Skeletal muscle satellite cell (primary cell): ENCODE results near the gene SLC41A3.
"Not testable (repeated sequence)": the region's sequence is repeated elsewhere in the genome, so short reads cannot be mapped to it uniquely, and the experiment has no call there.

Experiments
- H3K27me3 ChIP-seq: 2 replicates; pipeline ENCODE4 v1.7.0; 2013; ENCODE audit warnings: low read length; ENCODE audit not compliant: control insufficient read depth, insufficient read depth
- H3K36me3 ChIP-seq: 2 replicates; pipeline ENCODE4 v1.7.0; 2013; ENCODE audit warnings: mild to moderate bottlenecking, control low read depth, low read length; ENCODE audit not compliant: insufficient read depth
- H3K4me1 ChIP-seq: 2 replicates; pipeline ENCODE4 v1.7.0; 2013; ENCODE audit warnings: low read length; ENCODE audit not compliant: control insufficient read depth, insufficient read depth
- H3K4me2 ChIP-seq: 2 replicates; pipeline ENCODE4 v1.7.0; 2013; ENCODE audit warnings: mild to moderate bottlenecking, low read length
- H3K4me3 ChIP-seq: 2 replicates; pipeline ENCODE4 v1.7.0; 2013; ENCODE audit warnings: low read length
- H3K9ac ChIP-seq: 2 replicates; pipeline ENCODE4 v1.7.0; 2013; ENCODE audit warnings: mild to moderate bottlenecking, low read depth, low read length, moderate library complexity
- H3K9me3 ChIP-seq: replicated peaks from 2 replicates; pipeline ENCODE4 v1.7.0; 2013; ENCODE audit warnings: mild to moderate bottlenecking, control low read depth, low read length

The SLC41A3 gene

DNA sequence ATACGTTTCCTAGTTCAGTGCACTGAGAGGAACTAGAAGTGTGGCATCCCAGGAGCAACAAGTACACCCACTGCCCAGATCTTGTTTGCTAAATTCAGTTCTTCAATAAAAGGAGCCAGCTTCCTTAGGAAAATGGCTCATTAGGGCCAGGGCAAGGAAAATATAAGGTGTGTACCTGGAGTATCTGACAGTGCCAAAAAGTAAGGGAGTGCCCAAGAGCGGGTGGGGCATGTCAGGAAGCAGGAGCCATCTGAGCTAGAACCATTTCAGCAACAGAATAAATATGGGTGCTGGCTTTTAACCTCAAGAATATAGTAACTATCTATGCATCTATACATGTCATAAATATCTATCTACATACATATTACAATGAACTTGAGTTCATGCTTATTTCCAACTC lies 44.1 kb downstream of the SLC41A3 start:
- Histone ChIP-seq H3K4me2 (no peak overlapping the region), H3K27me3 (no peaks in the 10 kb centered on the region), H3K9me3 (no peaks in the 10 kb centered on the region), H3K9ac (no peak overlapping the region), H3K4me3 (no peak overlapping the region), H3K36me3 (peaks cover 6% of the 10 kb centered on the region), H3K4me1 (no peaks in the 10 kb centered on the region)

DNA sequence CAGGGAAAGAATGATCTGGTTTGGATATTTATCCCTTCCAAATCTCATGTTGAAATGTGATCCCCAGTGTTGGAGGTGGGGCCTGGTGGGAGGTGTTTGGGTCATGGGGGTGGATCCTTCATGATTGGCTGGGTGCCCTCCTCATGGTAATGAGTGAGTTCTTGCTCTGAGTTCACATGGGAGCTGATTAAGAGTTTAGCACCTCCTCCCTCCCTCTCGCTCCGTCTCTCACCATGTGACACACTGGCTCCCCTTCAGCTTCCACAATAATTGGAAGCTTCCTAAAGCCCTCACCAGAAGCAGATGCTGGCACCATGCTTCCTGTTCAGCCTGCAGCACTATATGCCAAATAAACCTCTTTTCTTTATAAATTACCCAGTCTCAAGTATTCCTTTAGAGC lies 45.1 kb downstream of the SLC41A3 start:
- H3K9me3 ChIP-seq, H3K4me1 ChIP-seq, H3K9ac ChIP-seq, H3K4me2 ChIP-seq, H3K4me3 ChIP-seq, H3K27me3 ChIP-seq, H3K36me3 ChIP-seq: not testable (repeated sequence)

DNA sequence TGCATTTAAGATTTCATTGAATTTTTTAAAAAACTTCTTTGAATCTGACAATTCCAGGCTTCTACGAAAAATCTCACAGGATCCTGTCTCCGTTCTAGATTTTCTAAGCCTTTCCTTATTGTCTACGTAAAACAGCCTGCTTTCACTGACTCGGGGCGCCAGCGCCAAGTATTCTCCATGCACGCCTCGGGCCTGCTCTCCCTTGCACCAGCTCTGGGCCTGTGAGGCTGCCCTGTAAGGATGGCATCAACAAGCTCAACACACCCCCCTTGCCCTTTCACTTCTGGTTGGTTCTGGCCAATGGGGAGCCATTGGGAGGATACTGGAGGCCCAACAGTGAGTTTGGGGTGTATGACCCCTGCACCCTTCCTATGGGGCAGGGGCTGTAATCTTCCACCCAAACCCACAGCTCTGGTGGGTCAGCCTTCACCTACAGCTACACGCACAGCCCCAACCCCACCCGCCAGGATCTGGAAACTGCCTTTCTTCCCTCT lies 47.8 kb downstream of the SLC41A3 start:
- no peaks in the 10 kb centered on the region for H3K27me3 ChIP-seq
- H3K4me2 ChIP-seq = no peak overlapping the region
- no peak overlapping the region for H3K9ac ChIP-seq
- no peak overlapping the region for H3K4me3 ChIP-seq
- H3K36me3 ChIP-seq = peaks cover 11% of the 10 kb centered on the region
- no peaks in the 10 kb centered on the region for H3K4me1 ChIP-seq
- H3K9me3 ChIP-seq = no peaks in the 10 kb centered on the region

DNA sequence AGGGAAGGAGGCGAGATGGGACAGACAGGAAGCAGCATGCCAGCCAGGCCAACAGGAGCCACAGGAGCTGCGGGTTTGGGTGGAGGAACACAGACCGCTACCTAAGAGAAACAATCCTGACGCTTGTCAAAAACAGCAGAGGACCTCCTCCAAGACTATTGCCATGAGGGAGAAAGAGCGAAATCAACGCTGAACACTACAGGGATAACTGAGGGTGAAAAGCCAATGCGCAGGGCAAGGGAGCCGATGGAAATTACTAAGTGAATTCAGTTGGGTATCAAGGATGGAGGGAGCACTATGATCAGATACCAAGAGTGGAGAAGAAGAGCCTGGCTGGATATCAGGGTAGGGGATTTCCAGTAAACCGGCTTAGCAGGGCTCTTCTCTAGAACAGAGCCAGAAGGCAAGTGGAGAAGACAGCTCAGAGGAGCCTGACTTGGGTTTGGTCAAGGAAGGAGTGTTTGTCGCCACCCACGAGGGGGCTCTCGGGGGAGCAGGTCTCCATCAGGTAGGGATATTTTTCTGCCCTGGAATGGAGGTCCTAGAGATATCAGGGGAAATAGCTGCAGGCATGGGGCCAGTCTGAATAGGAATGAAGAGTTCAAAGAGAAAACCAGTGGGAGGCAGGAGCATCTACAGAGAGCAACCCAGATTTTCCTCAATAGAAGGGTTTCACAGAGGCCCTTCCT lies 48.4 kb downstream of the SLC41A3 start:
- Histone ChIP-seq H3K4me2 (no peak overlapping the region), H3K9ac (no peak overlapping the region), H3K4me1 (no peaks in the 10 kb centered on the region), H3K27me3 (no peaks in the 10 kb centered on the region), H3K9me3 (no peaks in the 10 kb centered on the region), H3K4me3 (no peak overlapping the region), H3K36me3 (peaks cover 11% of the 10 kb centered on the region)

DNA sequence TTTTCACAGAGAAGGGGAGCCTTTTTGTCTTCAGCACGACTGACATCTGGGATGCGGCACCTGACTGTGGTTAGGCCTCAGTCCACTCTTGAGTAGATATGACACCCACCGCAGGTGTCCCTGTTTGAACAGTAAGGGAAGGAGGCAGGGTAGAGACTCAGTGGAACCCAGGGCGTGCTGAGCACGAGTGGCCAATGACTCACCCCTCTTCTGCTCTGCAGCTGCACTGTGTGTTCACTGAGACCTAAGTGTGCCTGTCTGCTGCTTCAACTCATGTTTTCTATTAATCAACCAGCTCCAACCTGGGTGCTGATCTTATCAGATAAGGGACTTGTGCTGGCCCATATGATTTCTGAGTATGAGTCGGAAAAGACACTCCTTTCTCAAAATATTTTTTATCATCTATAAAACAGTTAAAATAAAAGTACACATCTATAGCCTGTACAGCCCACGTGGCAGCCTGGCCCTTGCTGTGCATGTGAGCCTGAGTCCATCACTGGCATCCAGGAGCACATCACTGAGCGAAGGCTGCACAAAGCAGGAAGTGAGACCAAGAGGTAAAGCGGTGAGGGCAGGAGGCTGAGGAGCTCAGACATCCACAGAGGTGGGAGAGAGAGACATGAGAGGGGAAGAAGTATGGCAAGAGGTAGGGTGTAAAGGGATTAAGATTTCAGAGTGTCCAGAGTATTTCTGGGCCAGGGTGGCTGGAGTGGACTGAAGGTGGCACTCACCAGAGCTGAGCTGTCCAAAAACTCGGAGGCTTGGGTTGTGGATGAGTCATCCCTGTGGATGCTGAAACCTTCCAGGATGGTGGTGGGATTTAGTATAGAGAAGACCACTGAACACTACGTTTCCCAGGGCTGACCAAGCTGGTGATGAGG lies 49.2 kb downstream of the SLC41A3 start:
- Histone ChIP-seq H3K4me1 (no peaks in the 10 kb centered on the region), H3K36me3 (peaks cover 11% of the 10 kb centered on the region), H3K4me3 (no peak overlapping the region), H3K4me2 (no peak overlapping the region), H3K27me3 (no peaks in the 10 kb centered on the region), H3K9ac (no peak overlapping the region), H3K9me3 (no peaks in the 10 kb centered on the region)

DNA sequence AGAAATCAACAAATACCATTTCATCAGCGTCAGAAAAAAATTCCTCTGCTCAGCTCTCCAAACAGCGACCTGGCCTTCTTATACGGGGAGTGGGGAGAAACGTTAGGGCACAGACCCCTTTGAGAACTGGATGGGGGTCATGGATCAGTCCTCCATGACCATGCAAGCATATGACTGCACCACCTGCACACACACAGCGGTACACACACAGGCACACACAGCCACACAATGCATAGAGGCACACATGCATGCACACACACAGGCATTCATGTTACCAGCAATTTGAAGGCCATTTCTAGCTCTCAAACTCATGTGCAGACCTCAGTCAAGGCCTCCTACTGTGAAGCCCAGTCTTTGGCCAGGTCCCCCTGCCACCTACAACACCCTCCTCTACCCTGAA lies 50.2 kb downstream of the SLC41A3 start:
- no peaks in the 10 kb centered on the region for H3K9me3 ChIP-seq
- H3K4me1 ChIP-seq = no peaks in the 10 kb centered on the region
- H3K4me3 ChIP-seq = no peak overlapping the region

DNA sequence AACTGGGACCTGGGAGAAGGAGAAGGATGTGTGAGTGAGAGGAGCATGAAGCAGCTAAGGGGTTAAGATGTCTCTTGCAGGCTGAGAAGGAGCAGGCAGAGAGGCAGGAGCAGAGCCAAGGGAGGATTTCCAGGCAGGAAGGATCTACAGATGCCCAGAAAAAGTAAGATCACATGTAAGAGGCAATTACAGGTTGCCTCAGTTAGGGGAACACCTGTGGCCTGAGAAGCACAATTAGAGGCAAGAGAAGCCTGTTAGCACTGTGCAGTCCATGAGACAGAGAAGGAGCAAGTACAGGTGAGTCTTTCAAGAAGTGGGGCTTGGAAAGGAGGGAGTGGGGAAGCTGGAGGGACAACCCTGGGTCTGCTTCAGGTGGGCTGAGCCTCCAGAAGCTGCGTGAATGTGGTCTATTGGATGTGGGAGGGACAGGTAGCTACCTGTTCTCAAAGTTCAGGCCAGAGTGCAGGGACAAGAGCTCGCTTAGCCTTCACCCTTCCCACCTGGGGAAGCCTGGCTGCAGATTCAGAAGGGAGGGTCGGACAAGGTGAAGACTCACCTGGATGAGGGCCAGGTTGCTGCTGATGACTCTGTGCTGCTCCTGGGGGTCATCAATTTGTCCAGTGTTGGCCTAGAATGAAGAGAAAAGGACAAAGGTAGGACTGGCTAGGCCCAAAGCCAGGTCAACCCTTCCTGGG lies 50.7 kb downstream of the SLC41A3 start:
- Histone ChIP-seq H3K36me3 (peaks cover 16% of the 10 kb centered on the region), H3K9ac (no peak overlapping the region), H3K9me3 (no peaks in the 10 kb centered on the region), H3K4me3 (no peak overlapping the region), H3K4me1 (no peaks in the 10 kb centered on the region), H3K27me3 (no peaks in the 10 kb centered on the region), H3K4me2 (no peak overlapping the region)

More for the DNA sequence above, 50.2 kb downstream of the SLC41A3 start:
- no peak overlapping the region for H3K4me2 ChIP-seq
- H3K27me3 ChIP-seq = no peaks in the 10 kb centered on the region
- H3K9ac ChIP-seq = no peak overlapping the region
- H3K36me3 ChIP-seq = peaks cover 11% of the 10 kb centered on the region

DNA sequence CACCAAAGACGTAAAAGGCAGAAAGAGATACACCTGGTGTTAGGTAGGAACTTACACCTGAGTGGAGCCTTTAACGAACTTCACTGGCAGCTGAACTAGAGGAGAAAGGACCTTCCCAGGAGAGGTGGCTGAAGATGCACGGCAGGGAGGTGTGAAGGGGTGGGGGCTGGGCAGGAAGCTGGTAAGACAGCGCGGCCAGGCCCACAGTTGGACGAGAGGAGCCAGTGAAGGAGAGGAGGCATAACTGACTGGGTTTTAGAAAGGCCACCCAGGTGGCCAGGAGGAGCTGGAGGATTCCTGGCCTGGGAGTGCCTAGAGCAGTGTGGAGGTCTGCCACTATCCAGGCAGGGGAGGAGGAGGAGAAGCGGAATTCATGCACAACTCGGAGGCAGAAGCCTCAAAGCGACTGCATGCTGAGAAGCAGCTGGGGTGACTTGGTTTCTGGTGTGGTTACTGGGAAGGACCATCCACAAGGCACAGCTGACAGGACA lies 51.9 kb downstream of the SLC41A3 start:
- H3K4me1 ChIP-seq = no peaks in the 10 kb centered on the region
- peaks cover 14% of the 10 kb centered on the region for H3K36me3 ChIP-seq
- H3K9me3 ChIP-seq = no peaks in the 10 kb centered on the region
- H3K27me3 ChIP-seq = no peaks in the 10 kb centered on the region
- H3K9ac ChIP-seq = no peak overlapping the region
- no peak overlapping the region for H3K4me3 ChIP-seq
- H3K4me2 ChIP-seq = no peak overlapping the region

DNA sequence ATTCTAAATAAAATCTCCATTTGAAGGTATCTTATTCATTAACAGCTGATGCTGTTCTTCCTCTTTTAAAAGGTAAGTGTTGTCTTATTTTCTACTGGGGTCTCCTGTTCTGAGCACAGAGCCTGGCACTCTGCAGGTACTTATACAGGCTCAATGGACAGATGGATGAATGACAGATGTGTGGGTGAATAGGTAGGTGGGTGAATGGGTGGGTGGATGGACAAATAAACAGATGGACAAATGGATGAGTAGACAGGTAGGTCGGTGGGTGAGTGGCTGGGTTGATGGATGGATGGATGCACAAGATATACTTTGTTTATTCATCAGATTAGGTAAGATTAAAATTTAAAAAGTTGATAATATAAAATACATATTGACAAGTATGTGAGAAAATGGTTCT lies 53.5 kb downstream of the SLC41A3 start:
- peaks cover 14% of the 10 kb centered on the region for H3K36me3 ChIP-seq
- H3K9ac ChIP-seq = no peak overlapping the region
- H3K9me3 ChIP-seq = no peaks in the 10 kb centered on the region
- no peak overlapping the region for H3K4me2 ChIP-seq
- H3K4me1 ChIP-seq = no peaks in the 10 kb centered on the region
- no peaks in the 10 kb centered on the region for H3K27me3 ChIP-seq
- H3K4me3 ChIP-seq = no peak overlapping the region

DNA sequence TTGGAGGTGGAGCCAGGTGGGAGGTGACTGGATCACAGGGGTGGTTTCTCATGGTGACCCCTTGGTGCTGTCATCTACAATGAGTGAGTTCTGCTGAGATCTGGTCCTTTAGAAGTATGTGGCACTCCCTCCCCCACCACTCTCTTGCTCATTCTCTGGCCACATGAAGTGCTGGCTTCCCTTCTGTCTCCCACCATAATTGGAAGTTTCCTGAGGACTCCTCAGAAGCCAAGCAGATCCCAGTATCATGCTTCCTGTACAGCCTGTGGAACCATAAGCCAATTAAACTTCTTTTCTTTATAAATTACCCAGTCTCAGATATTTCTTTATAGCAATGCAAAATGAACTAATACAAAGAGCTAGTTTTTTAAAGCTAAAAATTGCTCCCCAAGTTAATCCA lies 54.7 kb downstream of the SLC41A3 start:
- peaks cover 9% of the 10 kb centered on the region for H3K36me3 ChIP-seq
- H3K4me3 ChIP-seq = no peak overlapping the region
- no peak overlapping the region for H3K4me2 ChIP-seq
- no peaks in the 10 kb centered on the region for H3K4me1 ChIP-seq
- H3K9ac ChIP-seq = no peak overlapping the region
- no peaks in the 10 kb centered on the region for H3K9me3 ChIP-seq
- no peaks in the 10 kb centered on the region for H3K27me3 ChIP-seq

DNA sequence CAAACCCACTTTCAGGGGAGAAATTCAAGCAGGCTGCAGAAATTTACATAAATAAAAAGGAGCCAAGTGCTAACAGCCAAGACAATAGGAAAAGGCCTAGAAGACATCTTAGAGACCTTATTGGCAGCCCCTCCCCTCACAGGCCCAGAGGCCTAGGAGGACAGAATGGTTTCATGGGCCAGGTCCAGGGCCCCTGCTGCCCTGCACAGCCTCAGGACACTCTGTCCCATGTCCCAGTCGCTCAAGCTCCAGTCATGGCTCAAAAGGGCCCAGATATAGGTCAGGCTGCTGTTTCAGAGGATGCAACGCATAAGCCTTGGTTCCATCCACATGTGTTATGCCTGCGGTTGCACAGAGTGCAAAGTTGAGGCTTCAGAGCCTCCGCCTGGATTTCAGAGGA lies 55.8 kb downstream of the SLC41A3 start:
- Histone ChIP-seq H3K9me3 (no peaks in the 10 kb centered on the region), H3K27me3 (no peaks in the 10 kb centered on the region), H3K4me2 (no peak overlapping the region), H3K36me3 (peaks cover 6% of the 10 kb centered on the region), H3K9ac (no peak overlapping the region), H3K4me3 (no peak overlapping the region), H3K4me1 (no peaks in the 10 kb centered on the region)
